NCI-H526 (cell line): Measurements from ENCODE around the gene FOLR3.
A peak's percentile ranks its signal among the peaks of the same experiment; 100 is the strongest.
"Not testable (repeated sequence)": the region's sequence is repeated elsewhere in the genome, so short reads cannot be mapped to it uniquely, and the experiment has no call there.

Source experiments
- DNase-seq, 2 experiments: peaks; one replicate each; lab custom pipeline; 2025; lab: John Stamatoyannopoulos, UW

Gene FOLR3

GRCh38 chr11:72135473-72135872 lies at the start of gene FOLR3:
Gene FOLR3, plus strand, starts transcription at chr11:72135725. Its CDS starts 228 bp downstream, at chr11:72135953.
- not testable (repeated sequence) for DNase-seq

- no peak for DNase-seq
Measured at GRCh38 chr11:72088076-72088808, 47.3 kb upstream of the FOLR3 start.

GRCh38 chr11:72091292-72091691 lies 44.2 kb upstream of the FOLR3 start:
- DNase-seq = peak; percentile 56 to 72

GRCh38 chr11:72098741-72099140 lies 36.8 kb upstream of the FOLR3 start:
- no peak for DNase-seq

- no peak for DNase-seq
Measured at GRCh38 chr11:72100009-72100408, 35.5 kb upstream of the FOLR3 start.

- no peak for DNase-seq
Measured at GRCh38 chr11:72100462-72100861, 35.1 kb upstream of the FOLR3 start.

- DNase-seq = no peak
Measured at GRCh38 chr11:72102162-72102561, 33.4 kb upstream of the FOLR3 start.

- no peak for DNase-seq
Measured at GRCh38 chr11:72102631-72102945, 32.9 kb upstream of the FOLR3 start.

- DNase-seq = peak; percentile 99 to 100
Measured at GRCh38 chr11:72102946-72103753, 32.4 kb upstream of the FOLR3 start, which contains the start of gene LAMTOR1. Gene LAMTOR1, minus strand, starts transcription at chr11:72103297. Its CDS starts 73 bp downstream, at chr11:72103224.

- DNase-seq = no peak
Measured at GRCh38 chr11:72103754-72104167, 31.8 kb upstream of the FOLR3 start.

- no peak for DNase-seq
Measured at GRCh38 chr11:72105888-72106287, 29.6 kb upstream of the FOLR3 start, which contains the start of gene TOMT. Gene TOMT, plus strand, starts transcription at chr11:72105924. Its CDS starts 28 bp downstream, at chr11:72105952.

- no peak for DNase-seq
Measured at GRCh38 chr11:72111300-72112142, 24.0 kb upstream of the FOLR3 start.

- DNase-seq = peak; percentile 100
Measured at GRCh38 chr11:72112143-72112977, 23.2 kb upstream of the FOLR3 start, which contains the start of gene ANAPC15. Gene ANAPC15, minus strand, starts transcription at chr11:72112695. Its CDS starts 1,419 bp downstream, at chr11:72111276.

- DNase-seq = no peak
Measured at GRCh38 chr11:72112978-72113808, 22.3 kb upstream of the FOLR3 start.

GRCh38 chr11:72114570-72114969 lies 21.0 kb upstream of the FOLR3 start:
- no peak for DNase-seq

- no peak for DNase-seq
Measured at GRCh38 chr11:72116019-72116755, 19.3 kb upstream of the FOLR3 start.

GRCh38 chr11:72119198-72119597 lies 16.3 kb upstream of the FOLR3 start:
- DNase-seq = no peak

- no peak for DNase-seq
Measured at GRCh38 chr11:72120930-72121329, 14.6 kb upstream of the FOLR3 start.

GRCh38 chr11:72122607-72123006 lies 12.9 kb upstream of the FOLR3 start:
- no peak for DNase-seq
